Measurements from ENCODE around the gene FNDC11.

Gene FNDC11

DNA sequence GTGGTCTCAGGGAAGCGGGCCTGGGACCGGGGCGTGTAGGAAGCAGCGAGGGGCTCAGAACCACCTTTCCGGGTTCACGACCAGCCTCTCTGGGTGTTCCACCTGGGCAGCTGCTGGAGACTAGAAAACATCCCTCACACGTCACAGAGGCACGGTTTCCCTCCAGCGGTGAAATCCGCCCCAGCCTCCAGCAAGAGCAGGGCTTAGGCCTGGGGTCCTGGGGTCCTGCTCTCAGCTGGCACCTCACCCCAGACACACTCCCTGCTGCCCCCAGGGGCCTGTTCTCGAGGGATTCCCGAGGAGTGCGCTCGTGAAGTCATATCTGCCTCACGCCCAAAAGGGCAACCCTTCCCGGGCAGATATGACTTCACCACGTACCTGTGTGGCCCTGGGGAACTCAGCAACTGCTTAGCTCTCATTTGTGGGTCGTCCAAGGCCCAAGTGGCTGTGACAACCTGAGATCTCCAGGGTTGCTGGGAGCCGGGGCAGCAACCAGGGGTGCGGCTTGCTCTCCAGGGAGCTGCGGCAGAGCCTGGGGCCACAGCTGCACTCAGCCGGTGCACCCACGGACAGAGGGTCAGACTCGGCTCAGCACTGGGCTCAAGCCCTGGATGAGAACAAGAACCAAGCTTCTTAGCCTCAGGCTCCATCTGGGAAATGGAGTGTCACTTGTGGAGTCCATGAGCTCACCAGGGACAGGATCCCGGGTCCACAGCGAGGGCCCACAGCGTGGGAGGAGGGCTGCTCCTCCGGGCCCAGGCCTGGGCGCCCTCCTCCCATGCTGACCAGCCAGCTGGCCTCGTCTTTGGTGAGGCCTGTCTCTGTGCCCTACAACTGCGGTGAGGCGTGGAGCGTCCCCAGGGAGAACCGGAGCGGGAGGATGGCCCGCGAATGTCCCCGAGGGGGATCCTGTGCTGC is 661 bp downstream of the FNDC11 start:
- DNase-seq, result no peak

DNA sequence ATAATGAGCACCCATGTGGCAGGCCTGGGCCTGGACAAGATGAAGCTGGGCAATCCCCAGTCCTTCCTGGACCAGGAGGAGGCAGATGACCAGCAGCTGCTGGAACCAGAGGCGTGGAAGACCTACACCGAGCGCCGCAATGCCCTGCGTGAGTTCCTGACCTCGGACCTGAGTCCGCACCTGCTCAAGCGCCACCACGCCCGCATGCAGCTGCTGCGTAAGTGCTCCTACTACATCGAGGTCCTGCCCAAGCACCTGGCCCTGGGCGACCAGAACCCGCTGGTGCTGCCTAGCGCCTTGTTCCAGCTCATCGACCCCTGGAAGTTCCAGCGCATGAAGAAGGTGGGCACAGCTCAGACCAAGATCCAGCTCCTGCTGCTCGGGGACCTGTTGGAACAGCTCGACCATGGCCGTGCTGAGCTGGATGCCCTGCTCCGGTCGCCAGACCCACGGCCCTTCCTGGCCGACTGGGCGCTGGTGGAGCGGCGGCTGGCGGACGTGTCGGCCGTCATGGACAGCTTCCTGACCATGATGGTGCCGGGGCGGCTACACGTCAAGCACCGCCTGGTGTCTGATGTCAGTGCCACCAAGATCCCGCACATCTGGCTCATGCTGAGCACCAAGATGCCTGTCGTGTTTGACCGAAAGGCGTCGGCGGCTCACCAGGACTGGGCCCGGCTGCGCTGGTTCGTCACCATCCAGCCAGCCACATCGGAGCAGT is 1.9 kb downstream of the FNDC11 start:
- DNase-seq, result no peak

DNA sequence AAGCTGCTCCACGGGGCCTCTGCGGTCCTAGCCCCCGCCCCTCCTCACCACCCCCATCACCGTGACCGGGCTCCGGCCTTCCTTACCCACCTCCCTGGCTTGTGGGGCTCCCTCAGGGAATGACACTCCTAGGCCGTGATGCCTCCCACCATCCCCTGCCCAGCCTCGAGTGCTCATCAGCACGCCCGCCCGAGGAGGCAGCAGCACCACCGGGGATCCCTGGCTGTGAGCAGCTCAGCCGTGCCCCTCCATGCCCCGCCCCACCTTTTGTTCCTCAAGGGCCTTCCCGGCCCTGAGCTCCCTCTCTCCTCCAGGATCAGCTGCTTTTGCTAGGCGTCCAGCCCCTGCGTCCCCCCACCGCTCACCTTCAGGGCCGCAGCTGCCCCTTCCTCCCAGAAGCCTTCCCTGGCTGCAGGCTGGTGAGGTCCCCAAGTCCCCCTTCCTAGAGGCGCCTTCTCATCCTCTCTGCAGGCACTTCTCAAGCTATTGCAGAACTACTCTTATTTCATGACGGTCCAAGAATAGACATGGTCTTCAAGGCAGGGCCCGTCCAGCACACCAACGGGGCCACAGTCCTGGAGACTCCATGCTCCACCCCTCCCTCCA is 3.0 kb downstream of the FNDC11 start:
- no peak for DNase-seq

DNA sequence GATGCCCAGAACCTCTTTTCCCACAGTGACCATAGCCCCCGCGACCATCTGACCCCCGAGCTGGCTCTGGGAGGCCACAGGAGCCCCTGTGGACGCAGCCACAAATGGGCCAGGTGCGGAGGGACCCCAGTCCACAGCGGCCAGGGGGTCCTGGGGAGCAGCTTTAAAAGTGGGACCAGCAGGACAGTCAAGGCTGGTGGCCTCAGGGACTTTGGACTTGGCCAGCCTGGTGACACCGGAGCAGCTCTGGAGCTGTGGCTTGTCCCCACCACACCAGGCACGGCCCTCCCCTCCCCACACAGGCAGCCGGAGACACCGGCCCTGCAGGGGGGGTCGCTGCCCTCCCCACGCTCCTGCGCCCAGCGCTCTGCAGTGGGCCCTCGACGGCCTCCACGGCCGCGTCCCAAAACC is 3.5 kb downstream of the FNDC11 start:
- DNase-seq, result no peak

DNA sequence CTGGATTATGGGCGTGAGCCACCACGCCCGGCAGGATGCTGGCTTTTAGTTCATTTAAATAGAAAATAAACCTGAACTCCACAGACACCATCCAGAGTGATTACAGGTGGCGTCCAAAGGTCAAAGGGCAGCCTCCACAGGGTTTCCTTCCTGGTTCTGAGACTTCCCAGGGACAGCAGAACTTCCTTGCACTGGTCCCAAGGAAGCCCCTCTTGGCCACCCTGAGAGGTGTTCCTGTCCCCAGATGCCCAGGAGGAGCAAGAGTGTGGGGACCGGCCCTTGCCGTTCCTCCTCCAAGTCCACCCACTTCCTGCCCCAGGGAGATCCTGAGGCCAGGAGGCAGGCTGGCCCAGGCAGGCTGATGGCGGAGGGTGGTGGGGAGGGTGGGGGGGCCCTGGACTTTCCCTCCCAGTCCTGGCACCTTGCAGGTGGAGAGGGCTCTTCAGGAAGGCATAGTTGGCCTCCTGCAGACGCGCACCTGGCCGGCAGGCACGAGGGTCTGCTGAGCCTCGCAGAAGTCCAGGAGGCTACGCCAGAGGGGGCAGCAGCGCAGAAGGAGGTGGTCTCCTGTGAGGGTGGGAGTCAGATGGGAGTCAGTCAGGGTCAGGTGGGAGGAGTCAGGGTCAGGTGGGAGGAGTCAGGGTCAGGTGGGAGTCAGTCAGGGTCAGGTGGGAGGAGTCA is 5.0 kb downstream of the FNDC11 start:
- no peak for DNase-seq

DNA sequence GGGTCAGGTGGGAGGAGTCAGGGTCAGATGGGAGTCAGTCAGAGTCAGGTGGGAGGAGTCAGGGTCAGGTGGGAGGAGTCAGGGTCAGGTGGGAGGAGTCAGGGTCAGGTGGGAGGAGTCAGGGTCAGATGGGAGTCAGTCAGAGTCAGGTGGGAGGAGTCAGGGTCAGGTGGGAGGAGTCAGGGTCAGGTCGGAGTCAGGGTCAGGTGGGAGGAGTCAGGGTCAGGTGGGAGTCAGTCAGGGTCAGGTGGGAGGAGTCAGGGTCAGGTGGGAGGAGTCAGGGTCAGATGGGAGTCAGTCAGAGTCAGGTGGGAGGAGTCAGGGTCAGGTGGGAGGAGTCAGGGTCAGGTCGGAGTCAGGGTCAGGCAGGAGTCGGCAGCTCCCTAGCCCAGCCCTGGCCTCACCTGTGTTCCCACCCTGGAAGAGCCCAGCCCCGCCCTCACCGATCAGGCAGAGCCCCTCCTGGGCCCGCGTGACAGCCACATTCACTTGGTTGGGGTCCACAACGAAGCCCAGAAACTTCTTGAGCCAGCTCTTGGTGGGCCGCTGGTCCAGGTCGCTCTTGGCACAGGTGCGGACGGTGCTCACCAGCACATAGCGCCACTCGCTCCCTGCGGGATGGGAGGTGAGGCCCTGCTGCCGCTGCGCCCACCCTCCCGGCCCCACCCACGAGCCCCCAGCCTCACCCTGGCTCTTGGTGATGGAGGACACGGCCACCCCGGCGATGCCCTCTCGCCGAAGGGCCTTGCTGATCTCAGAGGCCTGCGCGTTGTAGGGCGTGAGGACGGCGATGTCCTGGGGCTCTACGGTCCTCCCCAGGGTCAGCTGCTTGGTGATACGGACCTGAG is 5.8 kb downstream of the FNDC11 start:
- peak; percentile 23 for DNase-seq

DNA sequence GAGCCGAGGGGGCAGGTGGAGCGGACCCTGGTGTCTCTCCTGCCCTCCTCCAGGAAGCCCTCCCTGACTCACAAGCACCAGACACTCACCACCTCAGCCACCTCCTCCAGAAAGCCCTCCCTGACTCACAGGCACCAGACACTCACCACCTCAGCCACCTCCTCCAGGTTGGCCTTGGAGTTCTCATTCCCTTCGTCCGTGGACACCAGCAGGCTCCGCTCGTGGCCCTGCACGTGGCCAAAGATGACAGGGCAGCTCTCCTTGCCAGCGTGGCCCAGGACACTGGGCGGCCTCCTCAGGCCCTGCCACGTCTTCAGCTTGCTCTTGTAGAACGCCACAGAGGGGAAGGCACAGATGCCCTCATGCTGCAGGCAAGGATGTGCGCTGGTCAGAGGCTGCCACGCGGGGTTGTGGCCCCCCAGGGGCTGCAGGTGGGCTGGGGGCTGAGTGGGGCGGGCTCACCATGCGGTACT is 6.4 kb downstream of the FNDC11 start:
- no peak for DNase-seq

DNA sequence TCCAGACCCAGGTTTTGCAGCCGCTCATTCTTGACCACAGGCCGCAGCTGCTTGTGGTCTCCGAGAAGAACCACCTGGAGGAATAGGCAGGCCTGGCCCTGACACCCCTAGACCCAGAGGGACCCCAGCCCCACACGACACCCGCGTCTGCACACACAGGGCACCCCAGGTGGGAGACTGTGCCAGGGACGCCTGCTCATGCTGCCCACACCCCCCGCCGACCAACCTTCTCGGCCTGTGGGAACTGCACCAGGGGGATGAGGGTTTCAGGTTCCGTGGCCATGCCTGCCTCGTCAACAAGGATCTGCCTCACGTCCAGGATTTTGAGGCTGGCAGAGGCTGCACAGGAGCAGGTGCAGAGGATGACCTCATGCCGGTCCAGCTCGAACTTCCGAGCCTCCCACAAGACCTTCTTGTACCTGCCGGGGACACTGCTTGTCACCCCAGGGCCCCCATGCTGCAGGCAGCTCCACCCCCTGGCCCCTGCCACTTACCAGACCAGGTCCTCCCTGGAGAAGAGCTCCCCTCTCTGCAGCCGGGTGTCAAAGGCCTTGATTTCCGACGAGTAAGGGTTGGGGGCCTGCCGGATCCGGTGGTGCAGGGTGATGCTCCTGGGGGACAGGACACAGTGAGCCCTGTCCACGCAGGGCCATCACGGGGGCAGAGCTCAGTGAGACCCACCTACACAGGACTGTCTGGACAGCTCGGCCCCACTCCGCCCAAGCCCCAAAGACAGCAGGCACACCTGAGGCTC is 7.1 kb downstream of the FNDC11 start:
- no peak for DNase-seq

DNA sequence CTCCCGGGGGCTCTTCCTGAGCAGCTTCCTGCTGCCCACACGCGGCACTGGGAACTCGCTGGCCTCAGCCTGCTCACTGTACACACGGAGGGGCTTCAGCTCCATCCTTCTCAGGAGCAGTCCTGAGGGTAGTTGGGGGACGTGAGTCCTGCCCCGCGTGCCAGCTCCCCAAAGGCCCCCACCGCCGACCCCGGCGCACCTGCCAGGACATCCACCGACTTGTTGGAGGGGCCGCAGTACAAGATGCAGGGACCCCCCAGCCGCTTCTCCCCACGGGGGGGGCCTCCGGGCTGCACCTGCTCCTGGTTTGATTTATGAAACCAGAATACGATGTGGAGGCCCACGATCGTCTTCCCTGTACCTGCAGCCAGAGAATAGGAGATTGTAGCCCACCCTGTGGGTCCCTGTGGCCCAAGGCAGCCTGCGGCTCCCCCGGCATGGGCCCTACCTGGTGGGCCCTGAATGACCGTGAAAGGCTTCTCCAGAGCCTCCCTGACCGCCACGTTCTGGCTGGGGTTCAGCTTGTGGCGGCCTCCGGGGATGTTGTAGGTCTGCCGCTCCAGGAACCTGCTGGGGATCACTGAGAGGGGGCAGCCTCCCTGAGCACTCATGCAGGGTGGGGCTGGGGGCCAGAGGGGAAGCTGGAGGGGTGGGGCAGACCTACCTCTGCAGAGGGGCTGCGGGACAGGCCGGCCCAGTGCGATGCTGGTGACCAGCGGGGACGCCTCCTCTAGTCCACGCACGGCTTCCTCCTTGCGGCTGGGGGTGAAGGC is 7.9 kb downstream of the FNDC11 start:
- DNase-seq, result no peak

DNA sequence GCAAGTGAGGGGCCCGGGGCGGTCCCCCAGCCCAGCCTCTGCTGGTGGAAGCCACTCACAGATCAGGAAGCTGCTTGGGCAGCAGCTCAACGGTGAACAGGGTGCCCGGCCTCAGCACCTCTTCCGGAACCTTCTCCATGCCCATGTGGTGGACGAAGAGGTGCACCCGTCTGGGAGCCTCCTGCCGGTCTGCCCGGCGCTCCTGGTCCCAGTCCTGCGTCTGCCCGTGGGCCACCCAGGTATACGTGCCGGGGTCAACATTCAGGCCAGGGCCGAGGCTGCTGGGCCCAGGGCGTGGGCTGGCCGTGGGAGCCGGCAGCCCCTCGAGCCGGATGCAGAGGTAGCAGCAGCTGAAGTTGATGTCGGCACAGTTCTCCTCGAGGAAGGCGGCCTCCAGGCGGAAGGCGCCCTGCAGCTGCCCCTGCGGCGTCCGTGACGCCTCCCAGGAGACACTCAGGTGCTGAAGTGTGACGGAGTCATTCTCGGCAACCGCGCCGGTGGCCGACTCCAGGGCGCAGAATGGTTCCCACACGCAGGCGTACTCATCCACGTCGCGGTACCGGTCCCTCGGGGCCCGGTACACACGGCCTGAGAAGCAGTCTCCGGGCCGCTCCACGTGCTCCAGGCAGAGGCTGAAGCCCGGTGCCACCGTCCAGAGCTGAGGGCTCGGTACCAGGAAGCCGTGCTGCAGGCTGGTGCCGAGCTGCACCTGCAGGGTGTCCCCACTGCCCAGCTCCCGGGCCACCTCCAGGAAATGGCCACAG is 8.7 kb downstream of the FNDC11 start:
- no peak for DNase-seq

DNA sequence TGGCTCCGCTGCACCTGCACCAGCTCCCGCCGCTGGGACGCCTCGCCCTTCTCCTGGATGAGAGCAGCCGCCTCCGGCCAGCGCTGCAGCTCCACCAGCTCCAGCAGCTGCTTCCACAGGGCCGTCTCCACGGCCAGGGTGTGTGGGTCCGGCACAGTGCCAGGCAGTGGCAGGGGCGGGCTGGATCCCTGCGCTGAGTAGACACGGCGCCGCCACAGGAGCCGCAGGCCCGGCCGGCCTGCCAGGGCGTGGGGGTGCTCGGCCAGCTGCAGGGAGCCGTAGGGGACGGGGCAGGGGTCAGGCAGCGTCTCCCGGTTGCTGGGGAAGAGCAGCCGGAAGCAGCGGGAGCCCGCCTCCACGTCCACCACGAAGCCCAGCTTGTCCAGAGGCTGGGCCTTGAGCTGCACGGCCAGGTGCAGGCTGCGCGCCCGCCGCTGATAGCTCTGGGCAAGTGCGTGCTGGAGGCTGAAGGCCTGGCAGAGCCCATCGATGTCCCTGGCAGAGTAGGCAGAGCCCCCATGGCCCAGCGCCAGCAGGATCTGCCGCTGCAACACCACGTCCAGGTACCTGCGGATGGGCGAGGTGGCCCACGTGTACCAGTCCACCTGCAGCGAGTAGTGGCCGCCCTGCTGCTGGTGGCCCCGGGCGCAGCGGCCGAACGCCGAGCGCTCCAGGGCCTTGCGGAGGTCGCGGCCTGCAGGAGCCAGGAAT is 9.4 kb downstream of the FNDC11 start:
- DNase-seq, result no peak

DNA sequence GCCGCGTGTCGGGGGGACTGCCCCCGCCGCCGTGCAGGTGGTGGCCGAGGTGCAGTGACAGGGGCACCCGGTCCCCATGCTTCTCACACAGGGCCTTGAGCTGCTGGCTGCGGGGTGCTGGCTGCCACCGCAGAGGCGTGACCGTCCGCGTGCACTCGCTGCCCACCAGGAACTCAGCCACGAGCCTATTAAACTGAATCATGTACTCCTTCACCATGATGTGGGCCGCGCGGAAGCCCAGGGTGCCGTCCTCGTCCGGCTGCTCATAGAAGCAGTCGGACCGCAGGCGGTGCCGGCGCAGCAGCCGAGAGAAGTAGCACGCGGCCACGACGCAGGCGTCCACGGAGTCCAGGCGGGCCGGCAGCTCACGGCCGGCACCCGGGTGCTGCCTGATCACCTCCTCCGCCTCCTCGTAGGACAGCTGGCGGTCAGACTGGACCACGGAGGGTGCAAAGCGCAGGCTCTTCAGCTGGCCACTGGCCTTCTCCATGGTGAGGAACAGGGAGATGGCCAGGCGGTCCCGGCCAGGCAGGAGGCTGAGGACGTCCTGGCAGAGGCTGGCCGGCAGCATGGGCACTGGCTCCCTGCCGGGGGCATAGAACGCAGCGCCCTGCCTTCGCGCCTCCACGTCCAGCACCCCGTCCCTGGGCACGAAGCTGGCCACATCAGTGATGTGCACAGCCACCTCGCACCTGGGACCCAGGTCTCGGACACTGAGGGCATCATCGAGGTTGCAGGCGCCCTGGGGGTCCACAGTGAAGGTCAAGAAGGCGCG is 10.3 kb downstream of the FNDC11 start:
- no peak for DNase-seq

DNA sequence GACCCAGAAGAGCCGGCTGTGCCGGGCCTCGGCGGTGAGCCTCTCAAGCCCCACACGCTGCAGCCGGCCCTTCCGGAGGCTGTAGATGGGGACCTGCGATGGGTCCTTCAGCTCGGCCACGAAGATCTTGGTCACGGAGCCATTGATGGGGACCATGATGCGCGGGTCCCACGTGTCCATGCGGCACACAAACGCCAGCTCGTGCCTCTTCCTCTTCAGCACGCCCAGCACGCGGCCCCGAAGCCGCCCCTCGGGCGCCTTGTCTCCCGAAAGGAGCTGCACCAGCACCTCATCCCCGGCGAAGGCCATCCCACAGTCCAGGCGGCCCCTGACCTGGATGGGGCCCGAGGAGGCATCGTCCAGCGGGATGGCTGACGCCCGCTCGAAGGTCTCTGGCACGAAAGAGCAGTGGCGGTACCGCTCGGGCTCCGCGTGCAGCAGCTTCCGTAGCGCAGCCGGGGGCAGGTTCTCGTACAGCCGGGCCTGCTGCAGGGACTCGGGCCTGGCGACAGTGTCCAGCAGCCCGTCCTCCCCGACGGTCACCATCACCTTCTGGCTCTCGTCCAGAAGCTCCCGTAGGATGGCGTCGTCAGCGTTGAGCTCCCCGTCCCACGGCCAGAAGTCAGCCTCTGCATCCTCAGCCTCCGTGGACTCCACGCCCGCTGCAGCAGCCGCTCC is 11.2 kb downstream of the FNDC11 start:
- DNase-seq, result no peak

DNA sequence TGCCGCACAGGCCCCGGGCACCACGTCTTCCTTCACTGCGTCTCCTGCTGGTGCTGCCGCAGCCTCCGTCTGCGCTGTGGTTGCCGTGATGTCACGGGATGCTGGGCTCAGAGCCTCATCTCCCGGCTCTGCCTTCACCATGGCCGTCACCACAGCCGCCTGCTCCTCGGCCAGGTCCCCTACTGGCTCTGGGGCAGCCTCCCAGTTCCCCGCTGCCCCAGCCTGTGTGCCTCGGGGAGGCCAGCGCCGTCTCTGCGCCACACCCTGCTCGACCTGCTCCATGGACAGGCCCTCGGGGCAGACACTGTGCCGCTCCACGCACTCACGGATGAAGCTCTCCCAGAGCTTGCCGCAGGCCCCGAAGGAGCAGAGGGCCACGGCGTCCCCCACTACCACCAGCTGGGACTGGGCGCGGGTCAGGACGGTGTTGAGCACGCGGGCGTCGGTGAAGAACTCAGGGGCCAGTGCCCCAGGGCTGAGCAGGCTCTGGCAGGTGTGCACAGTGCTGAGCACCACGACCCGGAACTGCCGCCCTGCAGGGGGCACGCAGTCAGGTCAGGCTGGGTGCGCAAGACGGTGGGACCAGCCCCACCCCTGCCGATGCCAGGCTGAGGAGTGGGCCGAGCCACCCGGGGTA is 11.9 kb downstream of the FNDC11 start:
- DNase-seq, result no peak

DNA sequence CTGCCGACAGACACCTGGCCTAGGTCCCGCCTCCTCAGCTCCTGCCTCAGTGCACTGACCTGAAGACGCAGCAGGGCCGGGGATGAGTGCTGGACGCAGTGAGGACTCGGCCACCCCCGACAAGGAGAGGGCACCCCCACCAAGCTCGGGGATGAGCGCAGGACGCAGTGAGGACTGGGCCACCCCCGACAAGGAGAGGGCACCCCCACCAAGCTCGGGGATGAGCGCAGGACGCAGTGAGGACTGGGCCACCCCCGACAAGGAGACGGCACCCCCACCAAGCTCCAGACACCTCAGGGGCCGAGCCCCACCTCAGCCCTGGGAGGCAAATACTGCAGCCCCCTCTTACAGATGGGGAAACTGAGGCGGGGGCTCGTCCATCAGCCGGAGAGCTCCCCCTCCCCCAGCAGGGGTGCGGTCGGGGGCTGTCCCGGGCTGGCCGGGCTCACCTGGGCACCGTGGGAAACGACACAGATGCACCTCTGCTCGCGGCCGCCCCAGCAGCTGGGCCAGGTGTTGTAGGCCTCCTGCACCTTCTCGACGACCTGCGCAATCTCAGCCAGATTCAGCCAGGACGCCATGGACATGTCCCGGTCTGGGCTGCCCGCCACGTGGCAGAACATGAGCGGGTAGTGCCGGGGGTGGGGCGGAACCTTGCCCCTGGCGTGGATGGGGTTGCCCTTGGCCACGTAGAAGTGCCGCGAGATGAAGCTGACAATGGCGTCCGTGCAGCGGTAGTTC is 12.6 kb downstream of the FNDC11 start:
- DNase-seq, result no peak

DNA sequence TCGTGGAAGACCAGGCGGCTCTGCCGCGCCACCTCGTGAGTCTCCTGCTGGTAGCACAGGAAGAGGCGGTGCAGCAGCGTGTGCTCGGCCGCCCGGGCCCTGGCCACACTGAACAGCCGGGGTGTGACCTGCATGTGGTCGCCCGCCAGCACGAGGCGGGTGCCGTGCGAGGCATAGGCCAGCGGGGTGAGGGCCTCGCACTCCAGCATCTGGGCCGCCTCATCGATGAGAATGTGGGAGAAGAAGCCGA is 13.1 kb downstream of the FNDC11 start:
- DNase-seq, result no peak

Measured in T-helper 9 cell (primary cell).